GM18505 (cell line): ENCODE measurements around the gene TOGARAM1.

Source experiments
- ATAC-seq: cut with Tn5 transposase; IDR thresholded peaks from one replicate; pipeline ENCODE4 v1.9.1; 2021; ENCODE audit not compliant: unreplicated experiment
- POLR2A ChIP-seq: IDR thresholded peaks from 4 replicates; pipeline ENCODE4 v1.6.1; 2011; ENCODE audit warnings: borderline replicate concordance; ENCODE audit not compliant: insufficient read depth, insufficient read length; ENCODE audit errors: extremely low read depth

TOGARAM1 gene

GRCh38 chr14:45082420-45082819, 120.4 kb downstream of the TOGARAM1 start:
- no peak for TF ChIP-seq POLR2A
- ATAC-seq: no peak

GRCh38 chr14:45083617-45083975, 121.6 kb downstream of the TOGARAM1 start:
- ATAC-seq: no peak
- no peak for TF ChIP-seq POLR2A

GRCh38 chr14:45083976-45084722, 122.2 kb downstream of the TOGARAM1 start, which contains the start of gene PRPF39:
TSS of gene PRPF39 (plus strand) at chr14:45084116. CDS start at chr14:45095240, 11,124 bp downstream.
- peak; percentile 97 for TF ChIP-seq POLR2A
- ATAC-seq: peak; percentile 96

GRCh38 chr14:45084946-45085346, 123.0 kb downstream of the TOGARAM1 start:
- no peak for TF ChIP-seq POLR2A
- no peak for ATAC-seq

- no peak for TF ChIP-seq POLR2A
- ATAC-seq: peak; percentile 71
These were observed 127.8 kb downstream of the TOGARAM1 start for GRCh38 chr14:45089813-45090212.

GRCh38 chr14:45091710-45092109, 129.7 kb downstream of the TOGARAM1 start:
- no peak for TF ChIP-seq POLR2A
- ATAC-seq: no peak

GRCh38 chr14:45094275-45094674, 132.3 kb downstream of the TOGARAM1 start:
- no peak for ATAC-seq
- no peak for TF ChIP-seq POLR2A

- TF ChIP-seq POLR2A: no peak
- no peak for ATAC-seq
These were observed 133.2 kb downstream of the TOGARAM1 start for GRCh38 chr14:45095143-45095542.

GRCh38 chr14:45096218-45096617, 134.2 kb downstream of the TOGARAM1 start:
- ATAC-seq: no peak
- TF ChIP-seq POLR2A: no peak

GRCh38 chr14:45103806-45104205, 141.8 kb downstream of the TOGARAM1 start:
- no peak for TF ChIP-seq POLR2A
- no peak for ATAC-seq

GRCh38 chr14:45104561-45104960, 142.6 kb downstream of the TOGARAM1 start:
- ATAC-seq: no peak
- no peak for TF ChIP-seq POLR2A

- TF ChIP-seq POLR2A: no peak
- no peak for ATAC-seq
These were observed 151.1 kb downstream of the TOGARAM1 start for GRCh38 chr14:45112896-45113781.

- TF ChIP-seq POLR2A: no peak
- ATAC-seq: no peak
These were observed 152.3 kb downstream of the TOGARAM1 start for GRCh38 chr14:45114327-45114726.

GRCh38 chr14:45118594-45118993, 156.6 kb downstream of the TOGARAM1 start:
- no peak for TF ChIP-seq POLR2A
- ATAC-seq: no peak
